HG03095 (cell line): ENCODE results near the gene SGCA.

Source experiments
- ATAC-seq: cut with Tn5 transposase; IDR thresholded peaks from one replicate; pipeline ENCODE4 v1.9.1; 2021; ENCODE audit warnings: moderate library complexity; ENCODE audit not compliant: unreplicated experiment

SGCA gene

DNA sequence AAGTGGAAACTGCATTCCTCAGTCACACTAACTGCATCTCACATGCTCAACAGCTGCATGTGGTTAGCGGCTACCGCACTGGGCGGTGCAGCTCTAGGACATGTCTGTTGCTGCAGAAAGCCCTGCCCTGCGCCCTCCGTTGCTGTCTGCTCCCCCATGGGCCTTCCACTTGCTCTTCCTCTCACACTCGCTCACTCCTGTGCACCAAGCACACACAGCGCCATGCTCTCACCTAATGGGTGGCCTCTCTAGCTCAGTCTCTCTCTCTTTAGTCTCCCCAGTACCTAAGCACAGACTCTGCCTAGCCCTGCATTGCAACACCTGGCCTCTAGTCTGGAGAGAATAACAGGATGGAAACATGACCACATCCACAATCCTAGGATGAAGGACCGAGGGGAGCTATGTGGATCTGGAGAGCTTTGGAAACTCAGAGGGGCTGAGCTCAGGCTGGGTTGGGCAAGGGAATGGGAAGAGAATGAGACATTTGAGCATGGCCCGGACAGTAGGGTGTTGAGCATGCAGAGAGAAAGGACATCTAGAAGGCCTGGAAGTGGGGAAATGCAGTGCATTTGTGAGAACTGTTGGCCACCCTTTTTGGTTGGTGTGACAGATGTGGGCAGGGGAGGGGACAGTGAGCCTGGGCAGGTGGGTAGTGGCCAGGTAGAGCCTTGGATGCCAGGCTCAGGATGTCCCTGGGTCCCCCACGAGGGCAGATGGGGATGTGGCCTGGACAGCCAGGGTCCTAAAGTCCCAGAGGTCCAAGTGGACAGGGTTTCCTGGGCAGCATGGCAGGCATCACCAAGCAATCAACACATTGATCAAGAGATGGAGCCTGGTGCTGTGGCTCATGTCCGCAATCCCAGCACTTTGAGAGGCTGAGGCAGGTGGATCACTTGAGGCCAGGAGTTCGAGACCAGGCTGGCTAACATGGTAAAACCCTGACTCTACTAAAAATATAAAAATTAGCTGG is 16.1 kb downstream of the SGCA start:
- no peak for ATAC-seq

DNA sequence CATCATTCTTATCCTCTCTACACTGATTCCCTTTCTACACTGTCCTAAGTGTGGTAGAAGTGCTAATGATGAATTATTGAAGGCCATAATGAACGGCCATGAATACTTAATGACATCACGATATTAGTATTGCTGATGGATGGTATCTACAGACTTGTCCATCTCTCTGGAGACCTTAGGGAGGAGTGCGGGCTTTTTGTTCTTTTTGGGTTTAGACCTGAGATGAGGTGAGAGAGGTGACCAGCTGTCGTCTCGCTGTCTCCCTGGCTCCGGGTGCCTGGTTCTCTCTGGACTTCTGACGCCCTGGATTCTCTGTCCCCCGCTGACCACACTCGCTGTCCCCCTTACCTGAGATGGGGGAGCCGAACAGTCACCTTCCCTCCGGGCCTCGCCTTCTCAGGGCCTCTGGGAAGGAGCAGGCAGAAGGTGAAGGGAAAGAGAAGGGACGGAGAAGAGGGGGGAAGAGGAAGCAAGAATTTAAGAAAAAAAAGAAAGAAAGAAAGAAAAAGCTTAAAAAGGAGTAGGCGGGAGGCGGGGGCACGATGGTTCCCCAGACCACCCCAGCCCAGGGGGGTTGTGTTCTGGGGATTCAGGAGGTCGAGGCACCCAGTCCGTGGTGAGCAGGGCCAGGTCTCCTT is 17.1 kb downstream of the SGCA start:
- no peak for ATAC-seq

DNA sequence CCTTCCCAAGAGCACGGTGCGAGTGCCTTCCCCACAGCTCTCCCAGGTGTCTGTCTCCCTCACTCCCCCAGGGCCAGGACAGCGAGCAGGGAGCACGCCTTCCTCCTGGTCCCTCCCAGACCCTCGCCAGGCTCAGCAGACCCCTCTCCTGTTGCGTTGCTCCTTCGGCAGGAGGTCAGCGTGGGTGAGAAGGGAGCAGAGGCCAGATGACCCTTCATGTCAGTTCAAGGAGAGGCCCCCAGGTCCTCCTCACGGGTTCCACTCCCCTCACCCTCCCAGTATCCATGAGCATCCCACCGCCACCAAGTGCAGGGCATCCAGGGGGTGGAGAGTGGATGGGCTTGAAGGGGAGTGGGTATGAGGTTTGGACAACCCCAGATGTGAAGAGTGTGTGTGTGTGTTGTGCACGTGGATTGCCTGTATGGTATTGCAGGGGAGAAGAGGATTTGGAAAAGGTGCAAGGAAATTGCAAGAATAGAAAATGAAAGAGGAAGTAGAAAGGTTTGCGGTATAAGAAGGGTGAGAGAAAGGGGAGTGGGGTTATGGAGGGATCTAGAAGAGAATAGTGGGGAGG is 17.7 kb downstream of the SGCA start:
- ATAC-seq, result no peak

DNA sequence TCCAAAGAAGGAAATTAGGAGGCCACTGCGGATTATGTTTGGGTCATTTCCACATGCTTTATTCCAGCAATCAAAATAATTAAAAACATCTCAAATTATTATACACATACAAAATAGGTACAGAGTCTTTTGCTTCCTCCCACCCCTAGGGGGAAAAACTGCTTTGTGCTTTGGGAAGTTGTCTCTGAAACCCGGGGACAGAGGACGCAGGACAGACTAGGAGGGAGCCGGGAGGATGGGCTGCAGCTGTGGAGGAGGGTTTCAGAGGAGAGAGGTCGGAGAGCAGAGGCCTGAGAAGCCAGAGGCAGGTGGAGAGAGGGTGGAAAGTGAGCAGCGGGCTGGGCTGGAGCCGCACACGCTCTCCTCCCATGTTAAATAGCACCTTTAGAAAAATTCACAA is 18.3 kb downstream of the SGCA start:
- ATAC-seq, result no peak

DNA sequence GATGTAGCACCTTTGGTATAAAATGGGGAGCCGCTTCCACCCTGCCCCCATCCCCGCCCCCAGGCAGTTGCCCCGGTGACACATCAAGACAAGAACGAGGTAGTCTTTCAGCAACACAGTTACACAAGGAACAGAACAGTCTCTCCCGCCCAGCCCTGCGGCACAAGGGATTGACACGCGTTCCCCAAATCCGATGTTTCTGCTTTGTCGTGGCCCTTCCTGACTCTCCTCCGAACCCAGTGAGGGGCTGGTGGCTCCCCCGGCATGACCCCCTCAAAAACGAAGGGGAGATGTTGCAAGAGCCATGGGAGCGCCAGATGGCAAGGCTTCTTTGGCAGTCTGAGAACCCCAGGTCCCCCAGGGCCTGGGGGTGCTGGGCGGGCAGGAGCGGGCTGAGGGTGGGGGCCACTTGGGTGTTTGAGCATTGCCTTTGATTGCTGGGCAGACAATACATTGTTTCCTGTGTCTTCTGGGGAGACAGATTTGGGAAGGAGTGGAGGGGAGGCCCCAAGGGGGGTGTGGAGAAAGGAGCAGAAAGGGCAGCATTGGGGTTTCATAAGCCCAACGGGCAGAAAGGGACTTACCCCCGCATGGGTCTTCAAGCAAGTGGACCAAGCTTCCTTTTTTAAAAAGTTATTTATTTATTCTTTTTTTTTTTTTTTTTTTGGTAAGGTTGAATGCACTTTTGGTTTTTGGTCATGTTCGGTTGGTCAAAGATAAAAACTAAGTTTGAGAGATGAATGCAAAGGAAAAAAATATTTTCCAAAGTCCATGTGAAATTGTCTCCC is 19.0 kb downstream of the SGCA start:
- no peak for ATAC-seq

DNA sequence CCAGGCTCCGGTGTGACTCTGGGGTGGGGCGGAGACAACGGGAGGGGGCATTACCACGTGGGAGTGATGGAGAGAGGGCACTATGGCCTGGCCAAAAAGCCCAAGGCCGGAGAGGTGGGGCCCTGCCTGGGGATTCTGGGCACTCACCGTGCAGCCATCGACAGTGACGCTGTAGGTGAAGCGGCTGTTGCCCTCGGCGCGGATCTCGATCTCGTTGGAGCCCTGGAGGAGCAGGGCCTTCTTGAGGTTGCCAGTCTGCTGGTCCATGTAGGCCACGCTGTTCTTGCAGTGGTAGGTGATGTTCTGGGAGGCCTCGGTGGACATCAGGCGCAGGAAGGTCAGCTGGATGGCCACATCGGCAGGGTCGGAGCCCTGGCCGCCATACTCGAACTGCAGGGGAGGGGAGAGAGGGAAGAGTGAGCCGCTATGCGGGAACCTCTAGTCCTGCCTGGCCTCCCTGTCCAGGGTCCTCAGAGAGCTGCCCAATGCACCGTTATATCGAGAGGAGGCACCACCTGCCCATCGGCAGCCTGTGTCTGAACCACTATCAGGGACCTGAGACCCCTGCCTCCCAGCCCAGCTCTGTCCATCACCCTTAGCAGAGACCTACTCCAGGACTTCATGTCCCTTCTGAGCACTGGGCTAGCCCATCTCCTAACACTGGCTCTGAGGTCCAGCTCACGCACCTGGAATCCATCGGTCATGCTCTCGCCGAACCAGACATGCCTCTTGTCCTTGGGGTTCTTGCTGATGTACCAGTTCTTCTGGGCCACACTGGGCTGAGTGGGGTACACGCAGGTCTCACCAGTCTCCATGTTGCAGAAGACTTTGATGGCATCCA is 20.0 kb downstream of the SGCA start:
- ATAC-seq, result no peak

DNA sequence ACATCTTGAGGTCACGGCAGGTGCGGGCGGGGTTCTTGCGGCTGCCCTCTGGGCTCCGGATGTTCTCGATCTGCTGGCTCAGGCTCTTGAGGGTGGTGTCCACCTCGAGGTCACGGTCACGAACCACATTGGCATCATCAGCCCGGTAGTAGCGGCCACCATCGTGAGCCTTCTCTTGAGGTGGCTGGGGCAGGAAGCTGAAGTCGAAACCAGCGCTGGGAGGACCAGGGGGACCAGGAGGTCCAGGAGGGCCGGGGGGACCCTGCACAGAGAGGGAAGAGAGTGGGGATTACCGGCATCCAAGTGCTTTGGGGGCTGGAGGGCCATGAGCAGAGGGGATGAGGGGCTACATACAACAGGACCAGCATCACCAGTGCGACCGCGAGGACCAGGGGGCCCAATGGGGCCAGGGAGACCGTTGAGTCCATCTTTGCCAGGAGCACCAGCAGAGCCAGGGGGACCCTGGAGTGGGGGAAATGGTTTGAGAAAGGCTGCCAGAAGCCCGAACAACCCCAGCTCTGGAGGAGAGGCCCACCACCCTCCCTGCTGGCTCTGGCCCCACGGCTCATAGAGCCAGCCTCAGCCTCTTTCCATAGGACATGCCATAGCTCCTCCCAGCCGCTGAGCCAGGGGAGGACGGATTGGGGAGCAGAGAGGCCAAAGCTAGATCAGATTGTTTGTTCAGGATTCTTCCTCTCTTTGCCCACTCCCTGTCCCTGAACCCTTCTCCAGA is 21.0 kb downstream of the SGCA start:
- ATAC-seq, result no peak

DNA sequence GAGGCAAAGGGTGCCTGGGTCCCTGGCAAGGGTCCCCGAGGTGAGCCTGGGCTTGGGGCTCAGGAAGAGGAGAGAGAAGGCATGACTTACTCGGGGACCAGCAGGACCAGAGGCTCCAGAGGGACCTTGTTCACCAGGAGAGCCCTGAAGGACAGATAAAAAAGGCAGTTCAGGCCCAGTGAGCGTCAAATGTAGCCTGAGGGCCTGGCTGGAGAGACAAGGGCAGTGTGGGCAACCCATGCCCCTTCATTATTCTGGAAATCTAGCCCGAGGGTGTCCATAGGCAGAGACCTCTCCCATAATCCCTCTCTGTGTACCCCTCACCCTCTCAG is 21.6 kb downstream of the SGCA start:
- ATAC-seq, result no peak

DNA sequence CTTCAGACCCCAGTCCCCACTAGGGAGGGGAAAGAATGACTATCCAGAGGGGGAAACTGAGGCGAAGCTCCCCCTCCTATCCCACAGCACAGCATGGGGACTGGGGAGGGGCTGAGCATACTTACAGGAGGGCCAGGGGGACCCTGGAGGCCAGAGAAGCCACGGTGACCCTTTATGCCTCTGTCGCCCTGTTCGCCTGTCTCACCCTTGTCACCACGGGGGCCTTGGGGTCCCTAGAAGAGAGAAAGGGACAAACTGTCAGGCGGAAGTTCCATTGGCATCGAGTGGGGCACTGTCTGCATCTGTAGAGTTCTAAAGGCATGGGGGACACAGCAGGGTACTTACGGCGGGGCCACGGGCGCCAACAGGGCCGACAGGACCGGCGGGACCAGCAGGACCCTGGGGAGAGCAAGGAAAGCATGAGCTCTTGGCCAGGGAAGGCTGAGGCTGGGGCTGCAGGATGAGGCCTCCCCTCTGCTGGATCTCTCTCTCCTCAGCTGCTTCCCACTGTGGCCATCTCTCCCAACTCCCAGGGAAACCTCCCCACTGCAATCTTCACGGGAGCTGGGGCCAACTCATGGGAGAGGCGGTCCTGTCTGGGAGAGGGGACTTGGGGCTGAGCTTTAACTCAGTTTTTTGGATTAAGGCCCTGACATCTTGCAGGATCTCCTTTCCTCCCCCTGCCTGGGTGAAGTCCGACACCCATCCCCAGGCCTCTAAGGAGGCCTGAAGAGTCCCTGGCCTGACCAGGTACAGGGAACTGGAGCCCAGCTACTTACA is 22.1 kb downstream of the SGCA start:
- ATAC-seq, result no peak

DNA sequence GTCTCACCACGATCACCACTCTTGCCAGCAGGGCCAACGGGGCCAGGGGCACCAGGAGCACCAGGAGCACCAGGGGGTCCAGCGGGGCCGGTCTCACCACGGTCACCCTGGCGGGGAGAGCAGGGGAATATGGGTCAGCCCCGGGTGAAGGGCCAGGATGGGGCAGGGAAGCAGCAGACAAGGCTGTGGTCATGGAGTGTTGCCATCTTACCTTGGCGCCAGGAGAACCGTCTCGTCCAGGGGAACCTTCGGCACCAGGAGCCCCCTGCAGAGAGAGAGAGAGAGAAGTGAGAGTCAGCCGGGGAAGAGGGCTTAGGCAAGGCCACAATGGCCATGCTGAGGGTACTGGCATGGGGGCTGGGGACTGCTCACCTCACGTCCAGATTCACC is 22.7 kb downstream of the SGCA start:
- ATAC-seq, result no peak

DNA sequence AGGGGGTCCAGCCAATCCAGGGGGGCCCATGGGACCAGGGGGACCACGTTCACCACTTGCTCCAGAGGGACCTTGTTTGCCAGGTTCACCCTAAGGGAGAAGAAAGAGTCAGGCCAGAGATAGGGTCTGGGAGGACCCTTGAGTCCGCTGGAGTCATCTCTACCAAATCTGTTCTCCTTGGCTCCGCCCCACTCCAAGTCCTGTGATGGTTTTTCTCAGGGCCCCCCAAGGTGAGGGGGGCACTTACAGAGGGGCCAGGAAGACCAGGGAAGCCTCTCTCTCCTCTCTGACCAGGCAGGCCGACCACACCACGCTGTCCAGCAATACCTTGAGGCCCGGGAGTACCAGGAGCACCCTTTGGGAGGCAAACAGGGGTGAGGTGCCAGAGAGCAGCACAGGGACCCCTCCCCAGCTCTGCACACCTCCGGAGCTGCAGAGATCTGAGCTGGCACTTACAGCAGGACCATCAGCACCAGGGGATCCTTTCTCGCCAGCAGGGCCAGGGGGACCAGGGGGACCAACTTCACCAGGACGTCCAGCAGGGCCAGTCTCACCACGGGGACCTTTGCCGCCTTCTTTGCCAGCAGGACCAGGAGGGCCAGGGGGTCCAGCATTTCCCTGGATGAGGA is 23.2 kb downstream of the SGCA start:
- no peak for ATAC-seq

DNA sequence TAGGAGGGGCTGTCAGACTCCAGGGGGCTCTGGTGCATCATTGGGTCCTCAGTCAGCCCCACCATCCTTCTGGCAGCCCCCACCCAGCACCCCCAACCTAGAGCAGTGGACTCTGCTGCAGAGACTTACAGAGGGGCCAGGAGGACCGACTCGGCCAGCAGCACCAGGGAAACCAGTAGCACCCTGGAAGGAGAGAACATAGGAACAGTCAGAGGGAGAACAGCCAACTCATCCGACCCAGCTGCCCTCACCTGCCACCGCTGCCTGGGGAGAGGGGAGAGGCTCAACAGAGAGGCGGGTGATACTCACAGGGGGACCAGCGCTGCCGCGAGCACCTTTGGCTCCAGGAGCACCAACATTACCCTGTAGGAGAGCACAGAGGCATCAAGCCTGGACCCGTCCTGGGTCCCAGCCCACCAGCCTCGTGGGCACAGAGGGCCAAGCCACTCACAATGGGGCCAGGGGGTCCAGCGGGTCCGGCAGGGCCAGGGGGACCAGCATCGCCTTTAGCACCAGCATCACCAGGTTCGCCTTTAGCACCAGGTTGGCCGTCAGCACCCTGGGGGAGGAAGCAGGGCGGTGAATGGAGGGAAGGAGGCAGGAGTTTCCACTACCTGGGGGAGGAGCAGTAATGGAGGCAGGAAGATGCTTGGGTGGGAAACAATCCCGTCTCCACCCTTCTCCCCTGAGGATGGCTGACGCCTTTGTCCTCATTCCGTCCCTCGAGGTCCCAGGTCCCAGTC is 23.9 kb downstream of the SGCA start:
- ATAC-seq, result no peak

DNA sequence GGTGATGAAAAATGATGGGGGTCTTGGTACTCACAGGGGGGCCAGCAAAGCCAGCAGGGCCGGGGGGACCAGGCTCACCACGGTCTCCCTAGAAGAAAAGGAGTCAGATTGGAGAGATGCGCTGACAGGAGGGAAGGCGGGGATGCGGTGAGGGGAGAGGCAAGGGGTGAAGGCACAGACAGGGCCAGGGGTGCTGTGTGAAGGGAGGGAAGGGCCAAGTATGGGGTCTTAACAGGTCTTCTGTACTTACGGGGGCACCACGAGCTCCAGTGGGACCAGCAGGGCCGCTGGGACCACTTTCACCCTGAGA is 24.4 kb downstream of the SGCA start:
- no peak for ATAC-seq

DNA sequence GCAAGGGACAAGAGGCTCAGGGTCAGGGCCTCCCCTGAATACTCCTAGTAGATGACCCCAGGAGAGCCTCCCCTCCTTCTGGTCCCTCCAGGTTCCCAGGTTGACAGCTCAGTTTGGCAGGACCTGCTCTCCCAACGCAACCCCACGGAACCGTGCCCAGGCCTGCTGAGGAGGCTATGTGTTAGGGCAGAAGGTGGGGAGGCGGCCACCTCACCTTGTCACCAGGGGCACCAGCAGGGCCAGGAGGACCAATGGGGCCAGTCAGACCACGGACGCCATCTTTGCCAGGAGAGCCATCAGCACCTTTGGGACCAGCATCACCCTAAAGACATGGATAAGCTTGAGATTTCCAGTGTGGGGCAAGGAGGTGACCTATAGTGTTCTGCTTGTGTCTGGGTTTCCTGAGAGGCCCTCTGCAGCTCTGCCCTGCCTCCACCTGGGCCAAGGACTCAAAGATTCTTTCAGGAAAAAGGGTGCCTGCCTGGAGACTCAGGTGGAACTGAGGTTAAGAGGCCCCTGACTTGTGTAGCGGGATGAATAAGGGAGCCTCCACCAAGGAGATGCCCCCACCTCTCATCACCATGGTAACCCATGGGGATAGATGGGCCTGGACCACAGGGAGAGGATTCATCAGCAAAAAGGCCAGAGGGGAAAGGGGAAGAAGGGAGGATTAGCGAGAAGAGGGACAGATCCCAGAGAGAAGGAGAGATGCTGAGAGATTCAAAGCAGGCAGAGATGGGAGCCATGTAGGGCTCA is 25.0 kb downstream of the SGCA start:
- ATAC-seq, result no peak

DNA sequence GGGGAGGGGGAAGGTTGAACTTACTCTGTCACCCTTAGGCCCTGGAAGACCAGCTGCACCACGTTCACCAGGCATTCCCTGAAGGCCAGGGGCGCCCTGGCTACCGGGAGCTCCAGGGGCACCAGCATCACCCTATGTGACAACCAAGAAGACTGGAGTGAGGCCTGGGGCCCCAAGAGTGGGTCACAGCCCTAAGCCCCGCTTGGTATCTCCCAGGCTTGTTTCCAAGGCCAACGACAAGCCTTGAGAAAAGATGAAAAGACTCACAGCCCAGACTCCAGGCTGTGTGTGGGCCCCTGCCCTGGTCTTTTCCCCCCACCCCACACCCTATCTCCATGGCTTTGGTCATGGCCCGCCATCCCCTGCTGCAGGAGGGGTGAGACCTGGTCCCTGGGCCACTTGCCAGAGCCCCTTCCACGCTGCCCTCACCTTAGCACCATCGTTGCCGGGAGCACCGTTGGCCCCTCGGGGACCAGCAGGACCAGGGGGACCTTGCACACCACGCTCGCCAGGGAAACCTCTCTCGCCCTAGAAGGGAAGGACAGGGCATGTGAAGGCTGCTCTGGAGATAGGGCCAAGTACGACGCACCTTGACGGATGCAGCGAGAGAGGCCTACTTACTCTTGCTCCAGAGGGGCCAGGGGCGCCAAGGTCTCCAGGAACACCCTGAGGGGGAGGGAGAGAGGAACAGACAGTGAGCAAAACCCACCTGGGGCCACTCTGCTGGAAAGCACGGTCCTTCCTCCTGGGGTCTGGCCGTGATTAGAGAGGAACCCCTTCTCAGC is 25.7 kb downstream of the SGCA start:
- no peak for ATAC-seq

DNA sequence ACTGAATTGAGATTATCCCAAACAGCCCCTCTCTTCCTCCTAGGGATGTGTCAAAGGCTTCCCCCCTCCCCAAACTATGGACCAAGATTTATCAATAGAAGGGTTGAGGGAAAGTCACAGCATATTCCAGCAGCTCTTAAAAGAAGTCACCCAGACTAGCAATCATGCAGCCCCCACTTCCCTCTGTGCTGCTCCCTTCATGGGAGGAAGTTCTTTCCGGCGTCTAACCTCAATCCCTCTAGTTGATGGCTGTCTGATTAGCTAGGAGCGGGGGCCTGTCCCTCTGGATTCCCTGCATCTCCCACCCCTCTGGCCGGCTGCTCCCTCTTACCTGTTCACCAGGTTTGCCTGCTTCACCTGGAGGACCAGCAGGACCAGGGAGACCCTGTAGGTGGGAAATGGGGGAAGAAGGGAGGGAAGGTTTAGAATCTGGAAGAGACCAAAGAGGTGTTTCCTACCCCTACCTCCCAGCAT is 26.4 kb downstream of the SGCA start:
- ATAC-seq, result no peak
